ENCODE results near the gene ABCA13.

The ABCA13 gene

DNA sequence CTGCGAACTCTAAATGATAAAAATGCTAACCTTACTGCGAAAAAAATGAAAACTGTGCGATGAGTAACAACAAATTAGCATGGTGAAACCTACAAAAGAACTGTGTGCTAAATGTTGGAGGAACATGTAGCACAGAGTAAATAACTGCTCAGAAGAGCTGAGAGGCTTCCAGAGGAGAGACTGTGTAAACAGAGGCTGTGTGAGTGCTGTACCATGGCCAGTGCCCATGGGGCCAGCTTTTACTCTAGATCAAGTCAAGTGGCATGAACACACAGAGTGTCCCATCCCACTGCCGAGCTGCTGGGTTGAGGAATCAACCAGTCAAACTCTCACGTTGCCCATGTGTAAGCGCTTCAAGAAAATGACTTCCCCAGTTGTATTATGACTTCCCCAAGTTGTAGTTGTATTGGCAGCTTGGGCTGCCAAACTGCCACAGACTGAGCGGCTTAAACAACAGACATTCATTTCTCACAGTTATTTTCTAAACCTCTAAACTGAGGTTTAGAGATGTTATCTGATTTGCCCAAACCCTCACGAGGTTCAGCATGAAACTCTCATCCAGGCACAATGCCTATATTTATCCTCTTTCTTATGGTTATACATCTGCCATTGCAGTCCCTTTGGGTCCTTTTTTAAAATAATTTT is 270.7 kb downstream of the ABCA13 start:
- DNase-seq (ENCODE audit: low spot score) = no peak

DNA sequence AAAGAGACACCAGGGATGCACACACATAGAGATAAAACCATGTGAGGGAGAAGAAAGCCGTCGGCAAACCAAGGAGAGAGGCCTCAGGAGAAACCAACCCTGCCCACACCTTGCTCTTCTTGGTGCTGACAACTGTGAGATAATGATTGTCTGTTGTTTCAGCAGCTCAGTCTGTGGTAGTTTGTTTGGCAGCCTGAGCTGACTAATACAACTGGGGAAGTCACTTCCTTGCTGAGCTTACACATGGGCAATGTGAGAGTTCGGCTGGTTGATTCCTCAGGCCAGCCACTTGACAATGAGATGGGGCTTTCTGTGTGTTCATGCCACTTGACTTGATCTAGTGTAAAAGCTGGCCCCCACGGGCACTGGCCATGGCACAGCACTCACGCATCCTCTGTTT is 271.8 kb downstream of the ABCA13 start:
- no peak for DNase-seq (ENCODE audit: low spot score)

DNA sequence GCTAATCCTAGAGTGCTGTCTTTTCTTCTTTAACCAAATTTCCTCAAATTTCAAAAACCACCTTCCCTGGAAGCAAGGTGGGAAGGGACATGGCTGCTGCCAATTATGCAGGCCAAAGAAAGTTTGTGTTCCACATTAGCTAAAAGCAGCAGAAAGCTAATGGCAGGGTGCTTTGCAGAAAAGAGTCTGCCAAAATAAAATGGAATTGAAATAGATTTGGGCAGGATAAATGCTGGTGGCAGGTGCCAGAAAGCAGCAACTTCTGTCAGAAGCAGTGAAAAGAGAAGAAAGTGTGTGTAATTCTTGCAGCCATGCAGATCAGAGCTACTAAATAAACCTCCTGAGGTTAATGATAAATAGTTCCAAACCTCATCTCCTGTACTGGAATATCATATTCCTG is 275.5 kb downstream of the ABCA13 start:
- no peak for DNase-seq (ENCODE audit: low spot score)

DNA sequence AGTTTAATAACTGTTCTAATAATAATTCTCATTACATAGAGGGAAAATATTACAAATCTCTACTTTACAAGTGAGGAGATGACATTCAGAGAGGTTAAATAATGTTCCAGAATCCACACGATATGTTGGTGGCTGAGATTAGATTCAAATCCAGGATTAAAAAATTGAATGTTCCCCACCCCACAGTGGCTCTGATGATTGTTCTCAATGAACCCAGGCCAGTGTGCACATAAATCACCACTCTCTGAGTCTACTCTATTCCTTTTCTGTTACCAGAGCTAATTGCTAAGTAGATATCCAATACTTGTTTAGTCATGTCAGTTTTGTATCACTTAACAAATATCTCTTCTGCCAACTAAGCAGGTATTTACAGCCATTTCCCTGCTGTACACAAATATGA is 281.0 kb downstream of the ABCA13 start:
- no peak for DNase-seq (ENCODE audit: low spot score)

DNA sequence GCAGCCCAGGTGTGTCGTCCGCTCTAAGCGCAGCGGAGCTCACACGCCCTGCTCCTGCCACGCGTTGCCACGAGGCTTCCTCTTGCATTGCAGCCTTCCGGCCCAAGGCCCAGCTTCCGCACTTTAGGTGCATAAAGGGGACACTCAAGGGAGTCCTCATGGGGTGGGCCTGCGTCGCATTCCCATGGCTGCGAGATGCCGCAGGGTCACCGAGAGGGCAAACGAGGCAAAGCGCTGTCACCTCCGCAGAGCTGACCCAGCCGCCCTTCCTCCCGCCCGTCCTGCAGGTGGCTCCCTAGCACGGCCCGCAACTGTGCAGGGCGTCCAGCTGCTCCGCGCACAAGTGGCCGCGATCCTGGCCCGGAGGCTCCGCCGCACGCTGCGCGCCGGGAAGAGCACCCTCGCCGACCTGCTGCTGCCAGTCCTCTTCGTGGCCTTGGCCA is 283.5 kb downstream of the ABCA13 start:
- no peak for DNase-seq (ENCODE audit: low spot score)

DNA sequence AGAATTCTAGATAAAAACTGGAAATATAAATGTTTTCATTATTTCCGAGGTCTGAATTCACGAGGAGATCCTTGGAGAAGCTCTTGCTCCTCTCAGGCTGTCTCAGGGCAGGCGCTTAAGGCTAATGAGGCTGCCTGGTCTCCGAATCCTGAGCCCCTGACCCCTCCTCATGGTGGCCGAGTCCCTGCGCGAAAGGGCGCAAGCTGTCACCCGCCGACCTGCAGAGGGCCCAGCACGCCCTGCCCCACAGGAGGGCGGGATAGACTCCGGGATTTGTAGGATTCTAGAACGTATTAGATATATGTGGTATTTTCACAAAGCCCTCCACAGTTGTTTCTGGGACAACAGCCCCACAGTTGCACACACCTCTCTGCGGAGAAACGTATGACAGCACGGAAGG is 284.1 kb downstream of the ABCA13 start:
- no peak for DNase-seq (ENCODE audit: low spot score)

GRCh38 chr7:48458701-48459524 is 287.7 kb downstream of the ABCA13 start:
- DNase-seq (ENCODE audit: low spot score) = no peak

- no peak for DNase-seq (ENCODE audit: low spot score)
Observed at GRCh38 chr7:48466713-48467112, 295.5 kb downstream of the ABCA13 start.

DNA sequence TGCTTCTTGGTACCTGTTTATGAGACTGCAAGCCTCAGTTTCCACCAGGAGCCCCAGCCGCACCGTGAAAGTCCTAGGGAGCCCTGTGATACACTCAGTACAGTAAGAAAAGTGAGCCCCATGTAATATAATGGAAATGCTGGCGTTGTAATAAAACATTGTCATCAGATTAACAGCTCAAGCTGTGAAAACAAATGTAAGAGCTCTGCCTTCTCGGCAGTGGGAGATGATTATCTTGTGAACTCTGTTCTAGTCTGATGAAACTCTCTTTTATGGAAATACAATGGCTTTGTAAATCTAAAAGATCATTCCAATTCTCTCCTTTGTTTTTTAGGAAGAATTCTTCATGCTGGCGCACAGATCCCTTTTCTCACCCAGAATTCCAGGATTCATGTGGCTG is 299.9 kb downstream of the ABCA13 start:
- DNase-seq (ENCODE audit: low spot score) = no peak

GRCh38 chr7:48472640-48473039 is 301.4 kb downstream of the ABCA13 start:
- DNase-seq (ENCODE audit: low spot score) = no peak

GRCh38 chr7:48473205-48473865 is 302.1 kb downstream of the ABCA13 start:
- no peak for DNase-seq (ENCODE audit: low spot score)

- DNase-seq (ENCODE audit: low spot score) = no peak
Observed at GRCh38 chr7:48481235-48481634, 310.0 kb downstream of the ABCA13 start.

- DNase-seq (ENCODE audit: low spot score) = no peak
Observed at GRCh38 chr7:48497521-48497920, 326.3 kb downstream of the ABCA13 start.

DNA sequence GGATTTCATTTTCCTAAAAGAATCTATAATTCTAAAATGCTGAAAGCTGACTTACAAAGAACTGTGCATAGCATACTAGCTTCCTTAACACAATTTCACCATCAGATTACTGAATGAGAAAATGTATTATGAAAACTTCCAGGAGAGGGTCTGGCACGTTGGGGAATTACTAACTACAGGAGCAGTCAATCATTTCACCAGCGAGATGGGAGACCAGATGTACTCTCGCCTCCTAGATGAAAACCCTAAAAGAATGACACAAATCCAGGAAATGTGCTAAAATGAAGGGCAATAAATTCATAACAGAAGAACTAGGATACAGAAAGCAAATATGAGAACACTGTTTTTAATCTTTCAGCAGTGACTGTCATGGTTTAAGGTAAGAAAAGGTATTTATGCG is 330.8 kb downstream of the ABCA13 start:
- no peak for DNase-seq (ENCODE audit: low spot score)

- DNase-seq (ENCODE audit: low spot score) = no peak
Observed at GRCh38 chr7:48505051-48505450, 333.8 kb downstream of the ABCA13 start.

DNA sequence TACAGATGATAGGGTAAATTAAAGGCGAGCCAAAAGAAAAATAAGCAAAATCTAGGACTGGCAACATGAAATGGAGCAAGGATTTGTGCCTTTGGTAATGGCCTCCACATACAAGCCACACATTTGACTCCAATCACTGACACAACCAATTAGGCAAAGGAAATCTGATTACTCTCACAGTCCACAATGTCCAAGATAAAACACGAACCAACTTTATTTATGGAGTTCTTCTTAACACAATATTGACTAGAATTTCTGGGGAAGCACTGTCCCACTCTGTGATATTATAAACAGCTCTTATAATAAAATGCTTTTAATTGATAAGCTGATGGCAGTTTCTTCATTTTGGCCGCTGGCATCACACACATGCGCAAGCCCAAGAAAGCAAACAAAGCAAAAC is 334.2 kb downstream of the ABCA13 start:
- DNase-seq (ENCODE audit: low spot score) = no peak

DNA sequence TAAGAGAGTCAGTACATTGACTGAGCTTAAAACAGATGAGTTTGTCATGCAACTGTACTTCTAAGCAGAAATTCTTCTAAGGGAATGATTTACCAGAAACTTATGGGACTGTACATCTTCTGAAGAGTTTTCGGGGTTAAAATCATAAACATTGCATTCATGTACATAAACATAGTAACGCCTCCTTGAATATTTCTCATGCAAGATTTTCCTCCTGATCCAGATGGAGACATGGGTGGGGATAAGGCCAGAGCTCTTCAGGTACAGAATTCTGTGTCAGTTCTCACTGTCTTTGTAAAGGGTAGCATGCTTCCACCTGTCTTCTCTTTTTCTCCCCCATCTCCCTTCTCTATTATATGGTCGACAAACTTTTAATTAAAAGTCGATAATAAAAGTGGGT is 335.3 kb downstream of the ABCA13 start:
- no peak for DNase-seq (ENCODE audit: low spot score)

GRCh38 chr7:48511080-48511479 is 339.8 kb downstream of the ABCA13 start:
- no peak for DNase-seq (ENCODE audit: low spot score)

DNA sequence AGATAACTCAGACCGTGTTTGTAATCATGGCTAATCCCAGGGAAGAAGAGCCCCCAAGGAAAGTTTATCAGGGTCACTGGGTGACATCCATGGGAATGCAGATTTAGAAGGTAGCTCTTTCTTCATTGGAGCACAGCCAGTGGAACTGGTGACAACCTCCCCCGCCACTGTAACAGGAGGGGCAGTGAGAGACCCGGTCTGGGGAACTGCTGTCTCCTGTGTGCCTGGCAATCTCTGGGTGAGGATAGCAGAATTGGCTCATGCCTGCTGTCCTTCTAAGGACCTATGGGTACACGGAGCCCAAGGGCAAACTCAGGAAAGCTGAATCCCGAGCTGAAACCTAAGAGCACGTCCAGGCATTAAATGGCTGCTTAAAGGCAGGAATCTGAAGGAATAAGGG is 341.6 kb downstream of the ABCA13 start:
- DNase-seq (ENCODE audit: low spot score) = no peak

GRCh38 chr7:48515171-48515570 is 343.9 kb downstream of the ABCA13 start:
- DNase-seq (ENCODE audit: low spot score) = no peak

- DNase-seq (ENCODE audit: low spot score) = no peak
Observed at GRCh38 chr7:48518092-48518491, 346.8 kb downstream of the ABCA13 start.

GRCh38 chr7:48522692-48523091 is 351.4 kb downstream of the ABCA13 start:
- no peak for DNase-seq (ENCODE audit: low spot score)

Data from activated CD4-positive, alpha-beta T cell treated with anti-CD3 and anti-CD28 coated beads, Interleukin-2, Interleukin-4, amounts not matched to agents 100 ng/mL and 50 ng/mL, durations not matched to agents 16 hours and 8 hours (primary cell).